Measurements from ENCODE around the gene BUD13. TPM values are rescaled to one million over a fixed set of nuclear protein-coding genes. Genes with fewer than 3 reads are reported as not detected.
"Not testable (repeated sequence)": the region's sequence is repeated elsewhere in the genome, so short reads cannot be mapped to it uniquely, and the experiment has no call there.

BUD13 gene
- polyA plus RNA-seq, 1 donor from 2014 or later: 19.1 TPM

DNA sequence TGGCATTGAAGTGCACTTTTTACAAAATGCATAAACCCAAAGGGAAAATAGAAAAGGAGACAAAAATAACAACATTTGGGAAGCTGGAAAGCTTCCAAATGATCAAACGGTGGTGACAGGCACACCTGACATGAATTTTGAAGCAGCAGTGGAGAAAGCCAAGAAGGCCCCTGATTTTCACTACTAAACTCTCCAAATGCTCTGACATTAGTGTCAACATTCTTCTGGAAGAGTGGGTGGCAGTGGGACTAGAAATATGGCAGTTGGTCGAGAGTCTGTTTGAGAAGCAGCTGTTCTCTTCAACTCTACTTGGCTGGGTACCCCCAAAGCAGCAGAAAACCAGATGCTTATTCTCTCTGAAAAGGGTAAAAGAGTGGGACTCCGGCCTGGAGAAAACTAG, 31.2 kb upstream of the BUD13 start:
- H3K27ac ChIP-seq (ENCODE audit: low read length): no peak overlapping the region
- H3K36me3 ChIP-seq (ENCODE audit: insufficient read depth, low read length): no peaks in the 10 kb centered on the region
- H2AFZ ChIP-seq (ENCODE audit: low read depth, low read length): no peak overlapping the region
- no peaks in the 10 kb centered on the region for H4K20me1 ChIP-seq (ENCODE audit: insufficient read depth)
- no peaks in the 10 kb centered on the region for H3K79me2 ChIP-seq (replicated peaks; ENCODE audit: insufficient read depth, low read length)
- H3K9me3 ChIP-seq (ENCODE audit: low read length): no peaks in the 10 kb centered on the region
- H3K9me2 ChIP-seq (ENCODE audit: insufficient read depth, low read length): no peaks in the 10 kb centered on the region
- H3K27me3 ChIP-seq (ENCODE audit: insufficient read depth, low read depth, low read length): no peaks in the 10 kb centered on the region
- H3K9ac ChIP-seq (ENCODE audit: low read length): no peak overlapping the region
- no peak overlapping the region for H3K4me2 ChIP-seq (ENCODE audit: low read length)
- no peak overlapping the region for H3K4me3 ChIP-seq (ENCODE audit: low read length)
- no peak for TF ChIP-seq RAD21 (conservative IDR thresholded peaks at IDR 0.05)
- no peak for TF ChIP-seq EP300 (conservative IDR thresholded peaks at IDR 0.05; ENCODE audit: poor library complexity, severe bottlenecking)
- no peak for TF ChIP-seq EZH2 (IDR thresholded peaks at IDR 0.05; ENCODE audit: borderline replicate concordance, insufficient read depth, low read length, poor library complexity, severe bottlenecking)
- TF ChIP-seq TAF1 (IDR thresholded peaks at IDR 0.05; ENCODE audit: low read depth): no peak
- TF ChIP-seq, protein P1, sequence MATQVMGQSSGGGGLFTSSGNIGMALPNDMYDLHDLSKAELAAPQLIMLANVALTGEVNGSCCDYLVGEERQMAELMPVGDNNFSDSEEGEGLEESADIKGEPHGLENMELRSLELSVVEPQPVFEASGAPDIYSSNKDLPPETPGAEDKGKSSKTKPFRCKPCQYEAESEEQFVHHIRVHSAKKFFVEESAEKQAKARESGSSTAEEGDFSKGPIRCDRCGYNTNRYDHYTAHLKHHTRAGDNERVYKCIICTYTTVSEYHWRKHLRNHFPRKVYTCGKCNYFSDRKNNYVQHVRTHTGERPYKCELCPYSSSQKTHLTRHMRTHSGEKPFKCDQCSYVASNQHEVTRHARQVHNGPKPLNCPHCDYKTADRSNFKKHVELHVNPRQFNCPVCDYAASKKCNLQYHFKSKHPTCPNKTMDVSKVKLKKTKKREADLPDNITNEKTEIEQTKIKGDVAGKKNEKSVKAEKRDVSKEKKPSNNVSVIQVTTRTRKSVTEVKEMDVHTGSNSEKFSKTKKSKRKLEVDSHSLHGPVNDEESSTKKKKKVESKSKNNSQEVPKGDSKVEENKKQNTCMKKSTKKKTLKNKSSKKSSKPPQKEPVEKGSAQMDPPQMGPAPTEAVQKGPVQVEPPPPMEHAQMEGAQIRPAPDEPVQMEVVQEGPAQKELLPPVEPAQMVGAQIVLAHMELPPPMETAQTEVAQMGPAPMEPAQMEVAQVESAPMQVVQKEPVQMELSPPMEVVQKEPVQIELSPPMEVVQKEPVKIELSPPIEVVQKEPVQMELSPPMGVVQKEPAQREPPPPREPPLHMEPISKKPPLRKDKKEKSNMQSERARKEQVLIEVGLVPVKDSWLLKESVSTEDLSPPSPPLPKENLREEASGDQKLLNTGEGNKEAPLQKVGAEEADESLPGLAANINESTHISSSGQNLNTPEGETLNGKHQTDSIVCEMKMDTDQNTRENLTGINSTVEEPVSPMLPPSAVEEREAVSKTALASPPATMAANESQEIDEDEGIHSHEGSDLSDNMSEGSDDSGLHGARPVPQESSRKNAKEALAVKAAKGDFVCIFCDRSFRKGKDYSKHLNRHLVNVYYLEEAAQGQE (IDR thresholded peaks at IDR 0.05; ENCODE audit: borderline replicate concordance): no peak
- no peak for TF ChIP-seq MXI1 (conservative IDR thresholded peaks at IDR 0.05; ENCODE audit: poor library complexity, severe bottlenecking)
- TF ChIP-seq POLR2AphosphoS5 (IDR thresholded peaks at IDR 0.05): no peak
- no peak for TF ChIP-seq SMC3 (conservative IDR thresholded peaks at IDR 0.05; ENCODE audit: poor library complexity)
- TF ChIP-seq, protein P2, sequence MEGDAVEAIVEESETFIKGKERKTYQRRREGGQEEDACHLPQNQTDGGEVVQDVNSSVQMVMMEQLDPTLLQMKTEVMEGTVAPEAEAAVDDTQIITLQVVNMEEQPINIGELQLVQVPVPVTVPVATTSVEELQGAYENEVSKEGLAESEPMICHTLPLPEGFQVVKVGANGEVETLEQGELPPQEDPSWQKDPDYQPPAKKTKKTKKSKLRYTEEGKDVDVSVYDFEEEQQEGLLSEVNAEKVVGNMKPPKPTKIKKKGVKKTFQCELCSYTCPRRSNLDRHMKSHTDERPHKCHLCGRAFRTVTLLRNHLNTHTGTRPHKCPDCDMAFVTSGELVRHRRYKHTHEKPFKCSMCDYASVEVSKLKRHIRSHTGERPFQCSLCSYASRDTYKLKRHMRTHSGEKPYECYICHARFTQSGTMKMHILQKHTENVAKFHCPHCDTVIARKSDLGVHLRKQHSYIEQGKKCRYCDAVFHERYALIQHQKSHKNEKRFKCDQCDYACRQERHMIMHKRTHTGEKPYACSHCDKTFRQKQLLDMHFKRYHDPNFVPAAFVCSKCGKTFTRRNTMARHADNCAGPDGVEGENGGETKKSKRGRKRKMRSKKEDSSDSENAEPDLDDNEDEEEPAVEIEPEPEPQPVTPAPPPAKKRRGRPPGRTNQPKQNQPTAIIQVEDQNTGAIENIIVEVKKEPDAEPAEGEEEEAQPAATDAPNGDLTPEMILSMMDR (IDR thresholded peaks at IDR 0.05; ENCODE audit: poor library complexity, severe bottlenecking): no peak
- no peaks in the 10 kb centered on the region for H3F3A ChIP-seq (ENCODE audit: insufficient read depth, low read length, poor library complexity, severe bottlenecking)

- not testable (repeated sequence) for H3K9me2 ChIP-seq (ENCODE audit: insufficient read depth, low read length); H3K27me3 ChIP-seq (ENCODE audit: insufficient read depth, low read depth, low read length); H4K20me1 ChIP-seq (ENCODE audit: insufficient read depth); H3K27ac ChIP-seq (ENCODE audit: low read length); H3K79me2 ChIP-seq (replicated peaks; ENCODE audit: insufficient read depth, low read length); H3K4me2 ChIP-seq (ENCODE audit: low read length); H3F3A ChIP-seq (ENCODE audit: insufficient read depth, low read length, poor library complexity, severe bottlenecking); H3K9ac ChIP-seq (ENCODE audit: low read length); H3K4me3 ChIP-seq (ENCODE audit: low read length); H3K36me3 ChIP-seq (ENCODE audit: insufficient read depth, low read length); H3K9me3 ChIP-seq (ENCODE audit: low read length); H2AFZ ChIP-seq (ENCODE audit: low read depth, low read length)
Observed at GRCh38 chr11:116801662-116802061, 28.9 kb upstream of the BUD13 start.

GRCh38 chr11:116800610-116801009, 27.8 kb upstream of the BUD13 start:
- H3F3A ChIP-seq (ENCODE audit: insufficient read depth, low read length, poor library complexity, severe bottlenecking): no peaks in the 10 kb centered on the region
- no peaks in the 10 kb centered on the region for H3K9me3 ChIP-seq (ENCODE audit: low read length)
- H3K36me3 ChIP-seq (ENCODE audit: insufficient read depth, low read length): no peaks in the 10 kb centered on the region
- TF ChIP-seq POLR2AphosphoS5 (IDR thresholded peaks at IDR 0.05) (no peak), RAD21 (conservative IDR thresholded peaks at IDR 0.05) (no peak), TAF1 (IDR thresholded peaks at IDR 0.05; ENCODE audit: low read depth) (no peak), EP300 (conservative IDR thresholded peaks at IDR 0.05; ENCODE audit: poor library complexity, severe bottlenecking) (no peak), MXI1 (conservative IDR thresholded peaks at IDR 0.05; ENCODE audit: poor library complexity, severe bottlenecking) (no peak), SMC3 (conservative IDR thresholded peaks at IDR 0.05; ENCODE audit: poor library complexity) (no peak), EZH2 (IDR thresholded peaks at IDR 0.05; ENCODE audit: borderline replicate concordance, insufficient read depth, low read length, poor library complexity, severe bottlenecking) (no peak)
- TF ChIP-seq, protein P1 (IDR thresholded peaks at IDR 0.05; ENCODE audit: borderline replicate concordance): no peak
- TF ChIP-seq, protein P2 (IDR thresholded peaks at IDR 0.05; ENCODE audit: poor library complexity, severe bottlenecking): no peak
- H4K20me1 ChIP-seq (ENCODE audit: insufficient read depth): no peaks in the 10 kb centered on the region
- H3K27me3 ChIP-seq (ENCODE audit: insufficient read depth, low read depth, low read length): no peaks in the 10 kb centered on the region
- no peaks in the 10 kb centered on the region for H3K9me2 ChIP-seq (ENCODE audit: insufficient read depth, low read length)
- H2AFZ ChIP-seq (ENCODE audit: low read depth, low read length): no peak overlapping the region
- H3K4me3 ChIP-seq (ENCODE audit: low read length): no peak overlapping the region
- no peak overlapping the region for H3K27ac ChIP-seq (ENCODE audit: low read length)
- H3K79me2 ChIP-seq (replicated peaks; ENCODE audit: insufficient read depth, low read length): no peaks in the 10 kb centered on the region
- no peak overlapping the region for H3K4me2 ChIP-seq (ENCODE audit: low read length)
- H3K9ac ChIP-seq (ENCODE audit: low read length): no peak overlapping the region
